K562 (cell line): ENCODE results near the gene GATA5.

Experiments used
- CEBPB ChIP-seq: fragments of 450-650 bp; IDR thresholded peaks from 2 replicates; pipeline ENCODE4 v1.6.1; 2016; ENCODE audit warnings: missing genetic modification characterization, missing compliant biosample characterization
- ESRRA ChIP-seq: fragments of 450-650 bp; IDR thresholded peaks from 2 replicates; pipeline ENCODE4 v1.6.1; 2014; ENCODE audit warnings: low read depth, mild to moderate bottlenecking, moderate library complexity, borderline replicate concordance

DNA sequence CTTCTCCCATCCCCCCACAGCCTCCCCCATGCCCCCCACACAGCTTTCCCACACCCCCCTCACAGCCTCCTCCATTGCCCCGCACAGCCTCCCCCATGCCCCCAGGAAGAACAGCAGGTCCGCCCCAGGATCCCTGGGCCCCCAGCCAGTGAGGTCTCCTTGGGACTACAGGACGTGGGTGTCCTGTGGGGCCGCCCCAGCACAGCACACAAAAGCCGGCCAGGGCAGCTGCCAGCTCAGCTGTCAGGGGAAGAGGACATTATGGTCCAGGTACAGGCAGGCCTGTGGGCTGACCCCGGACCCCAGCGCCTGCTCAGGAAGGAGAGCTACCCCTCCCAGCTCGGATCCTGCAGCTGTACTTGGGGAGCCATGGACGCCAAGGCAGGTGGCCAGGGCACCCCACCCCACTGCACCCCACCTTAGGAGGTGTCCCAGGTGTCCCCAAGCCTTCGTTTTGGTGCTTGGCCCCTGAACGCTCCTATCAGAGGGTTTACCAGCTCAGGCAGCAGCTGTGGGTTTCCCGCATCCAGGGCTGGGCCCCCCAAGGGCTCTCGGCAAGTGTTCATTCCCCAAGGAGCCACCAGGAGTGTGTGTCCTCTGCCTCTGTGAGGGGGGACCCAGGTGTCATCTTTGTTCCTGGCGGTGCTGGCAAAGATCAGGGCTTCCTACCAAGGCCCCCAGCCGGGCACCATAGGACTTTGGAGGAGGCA lies 42.3 kb upstream of the GATA5 start:
- TF ChIP-seq ESRRA (no peak), CEBPB (tag) (no peak)
